Thyroid gland (tissue), 4 donors: ENCODE measurements around the gene ITGBL1. TPM values are rescaled to one million over a fixed set of nuclear protein-coding genes. Genes with fewer than 3 reads are reported as not detected.

Experiments
- DNase-seq, 2 donors: peaks; one replicate each; pipeline ENCODE4 v3.0.0-alpha.2; 2019
- H3K27ac ChIP-seq, 3 donors: fragments of 200-600 bp; sonication (generic); 1 replicate in 2 of 3; 2 replicates in 1 of 3; pipeline ENCODE4 v1.5.1; 2016 to 2019; ENCODE audit warnings: mild to moderate bottlenecking in 1 of 3, moderate library complexity in 1 of 3
- H3K27me3 ChIP-seq: fragments of 200-600 bp; sonication (generic); one replicate; pipeline ENCODE4 v1.5.1; 2019
- H3K36me3 ChIP-seq, 2 donors: fragments of 200-600 bp; sonication (generic); one replicate each; pipeline ENCODE4 v1.5.1; 2016 to 2019
- H3K4me1 ChIP-seq, 2 donors: fragments of 200-600 bp; sonication (generic); one replicate each; pipeline ENCODE4 v1.5.1; 2017 to 2019
- H3K4me3 ChIP-seq, 3 donors: fragments of 200-600 bp; sonication (generic); replicated peaks in 1 of 3; 1 replicate in 2 of 3; 2 replicates in 1 of 3; pipeline ENCODE4 v1.5.1; 2016; ENCODE audit warnings: mild to moderate bottlenecking in 1 of 3
- H3K9me3 ChIP-seq: fragments of 200-600 bp; sonication (generic); one replicate; pipeline ENCODE4 v1.5.1; 2017
- POLR2A ChIP-seq, 2 donors: fragments of 450-650 bp; IDR thresholded peaks; one replicate each; pipeline ENCODE4 v1.6.1; 2017; ENCODE audit warnings: antibody characterized with exemption in 2 of 2, mild to moderate bottlenecking in 2 of 2, moderate library complexity in 1 of 2
- WGBS, 2 donors: methylation state at CpG; one replicate each; pipeline ENCODE4 v1.1.5; 2017; 5-methylcytosine and 5-hydroxymethylcytosine counted together
- intact Hi-C: fragments of 100-400 bp; cut with DNase I; formaldehyde crosslinking; loops from one replicate; pipeline ENCODE4 v1.15.1; 2023
- total RNA-seq, 4 donors: library from RNA; depleted of rRNA; stranded (reverse); fragments of >200 nt; gene quantifications; one replicate each; pipeline ENCODE4 v1.2.3, GENCODE V29; 2016
- TF ChIP-seq, protein P1 (sequence below), 6 experiments: fragments of 200-600 bp in 3 of 6; fragments of 450-650 bp in 3 of 6; sonication (generic) in 3 of 6; IDR thresholded peaks; one replicate each; pipeline ENCODE4 v1.5.1; 2016 to 2019; ENCODE audit warnings: antibody characterized with exemption in 6 of 6, mild to moderate bottlenecking in 2 of 6, inconsistent platforms in 1 of 6, moderate library complexity in 1 of 6

ITGBL1 gene
- total RNA-seq, 4 donors from 2014 or later = 3.4 to 20.6 (median 4.5) TPM

DNA sequence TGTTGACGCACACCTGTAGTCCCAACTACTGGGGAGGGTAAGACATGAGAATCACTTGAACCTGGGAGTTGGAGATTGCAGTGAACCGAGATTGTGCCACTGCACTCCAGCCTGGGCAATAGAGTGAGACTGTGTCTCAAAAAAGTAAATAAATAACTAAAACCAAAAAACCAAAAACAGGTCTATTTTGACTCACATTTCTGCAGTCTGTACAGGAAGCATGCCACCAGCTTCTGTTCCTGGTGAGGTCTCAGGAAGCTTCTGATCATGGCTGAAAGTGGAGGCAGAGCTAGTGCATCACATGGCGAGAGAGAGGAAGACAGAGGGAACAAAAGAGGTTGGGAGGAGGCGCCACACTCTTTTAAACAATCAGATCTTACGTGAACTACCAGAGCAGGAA, 142.5 kb downstream of the ITGBL1 start:
- H3K9me3 ChIP-seq = no peaks in the 10 kb centered on the region
- no peaks in the 10 kb centered on the region for H3K27me3 ChIP-seq
- no peaks in the 10 kb centered on the region for H3K4me1 ChIP-seq
- DNase-seq = no peak
- intact Hi-C loops = no loop called here
- H3K36me3 ChIP-seq = no peaks in the 10 kb centered on the region
- 80% methylated on average over 5 of the region's 5 CpGs for WGBS, 2 donors
- no peak overlapping the region for H3K4me3 ChIP-seq
- no peak overlapping the region for H3K27ac ChIP-seq
- TF ChIP-seq, protein P1, sequence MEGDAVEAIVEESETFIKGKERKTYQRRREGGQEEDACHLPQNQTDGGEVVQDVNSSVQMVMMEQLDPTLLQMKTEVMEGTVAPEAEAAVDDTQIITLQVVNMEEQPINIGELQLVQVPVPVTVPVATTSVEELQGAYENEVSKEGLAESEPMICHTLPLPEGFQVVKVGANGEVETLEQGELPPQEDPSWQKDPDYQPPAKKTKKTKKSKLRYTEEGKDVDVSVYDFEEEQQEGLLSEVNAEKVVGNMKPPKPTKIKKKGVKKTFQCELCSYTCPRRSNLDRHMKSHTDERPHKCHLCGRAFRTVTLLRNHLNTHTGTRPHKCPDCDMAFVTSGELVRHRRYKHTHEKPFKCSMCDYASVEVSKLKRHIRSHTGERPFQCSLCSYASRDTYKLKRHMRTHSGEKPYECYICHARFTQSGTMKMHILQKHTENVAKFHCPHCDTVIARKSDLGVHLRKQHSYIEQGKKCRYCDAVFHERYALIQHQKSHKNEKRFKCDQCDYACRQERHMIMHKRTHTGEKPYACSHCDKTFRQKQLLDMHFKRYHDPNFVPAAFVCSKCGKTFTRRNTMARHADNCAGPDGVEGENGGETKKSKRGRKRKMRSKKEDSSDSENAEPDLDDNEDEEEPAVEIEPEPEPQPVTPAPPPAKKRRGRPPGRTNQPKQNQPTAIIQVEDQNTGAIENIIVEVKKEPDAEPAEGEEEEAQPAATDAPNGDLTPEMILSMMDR (IDR thresholded peaks at IDR 0.05) = no peak
- no peak for TF ChIP-seq POLR2A (IDR thresholded peaks at IDR 0.05)

DNA sequence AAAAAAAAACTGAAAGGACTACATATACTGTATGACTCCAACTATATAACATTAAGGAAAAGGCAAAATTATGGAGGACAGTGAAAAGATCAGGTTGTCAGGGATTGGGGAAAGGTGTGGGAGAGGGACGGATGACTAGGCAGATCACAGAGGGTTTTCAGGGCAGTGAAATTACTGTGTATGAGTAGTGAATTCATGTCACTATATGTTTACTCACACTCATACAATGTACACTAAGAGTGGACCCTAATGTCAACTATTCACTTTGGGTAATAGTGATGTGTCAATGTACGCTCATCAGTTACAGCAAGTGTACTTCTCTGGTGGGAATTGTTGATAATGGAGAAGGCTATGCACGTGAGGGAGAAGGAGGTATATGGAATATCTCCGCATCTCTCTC, 144.3 kb downstream of the ITGBL1 start:
- WGBS, 2 donors = 78 to 85% methylated on average over 4 of the region's 4 CpGs
- H3K27me3 ChIP-seq = no peaks in the 10 kb centered on the region
- H3K9me3 ChIP-seq = no peaks in the 10 kb centered on the region

DNA sequence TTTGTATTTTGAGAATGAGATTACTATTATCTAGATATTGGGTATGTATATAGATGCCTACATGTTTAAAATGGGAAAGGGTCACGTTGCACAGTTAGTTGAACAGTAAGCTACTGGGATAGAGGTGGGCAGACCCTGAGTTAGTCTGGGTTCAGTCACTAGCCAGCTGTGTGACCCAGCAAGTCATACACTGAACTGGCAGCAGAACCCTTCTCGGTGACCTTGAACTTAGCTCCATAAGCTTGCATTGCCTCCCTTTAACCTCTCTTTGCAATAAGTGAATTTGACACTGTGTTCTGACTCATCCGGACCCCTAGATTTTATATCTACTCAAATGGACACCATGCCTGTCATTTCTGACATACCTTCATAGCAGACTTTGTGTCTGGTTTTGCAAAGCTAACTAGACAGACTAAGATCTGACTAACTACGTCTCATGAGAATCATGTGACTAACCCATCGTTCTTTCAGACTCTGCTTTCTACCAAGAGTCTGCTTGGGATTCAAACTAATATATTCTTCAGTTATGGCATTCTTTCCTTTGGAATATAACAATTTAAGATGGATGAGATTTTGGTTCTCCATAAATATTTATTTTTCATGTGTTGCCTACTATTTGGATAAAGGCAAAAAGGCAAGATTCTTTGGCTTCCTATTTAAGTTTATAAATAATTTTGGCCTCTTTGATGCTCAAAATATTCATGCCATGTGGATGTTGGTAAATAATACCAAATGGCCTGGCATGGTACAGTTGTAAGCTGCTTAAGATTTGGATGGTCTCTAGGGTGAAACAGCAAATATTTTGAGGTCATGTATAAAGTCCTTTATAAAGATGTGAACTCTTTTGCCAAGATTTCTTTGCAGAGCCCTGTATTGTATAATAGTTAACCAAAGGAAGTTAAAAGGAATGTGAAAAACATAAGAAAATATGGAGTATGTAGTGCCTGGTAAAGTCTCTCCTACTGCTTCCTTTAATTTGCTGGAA, 159.3 kb downstream of the ITGBL1 start:
- H3K36me3 ChIP-seq = no peaks in the 10 kb centered on the region
- 88 to 90% methylated on average over 5 of the region's 5 CpGs for WGBS, 2 donors
- H3K4me3 ChIP-seq = no peak overlapping the region
- H3K9me3 ChIP-seq = no peaks in the 10 kb centered on the region
- TF ChIP-seq POLR2A (IDR thresholded peaks at IDR 0.05) = no peak
- TF ChIP-seq, protein P1 (IDR thresholded peaks at IDR 0.05) = no peak
- H3K4me1 ChIP-seq = peaks cover 0 to 8% of the 10 kb centered on the region in 2 donors
- no peaks in the 10 kb centered on the region for H3K27me3 ChIP-seq
- no peak overlapping the region for H3K27ac ChIP-seq
- intact Hi-C loops = no loop called here
- no peak for DNase-seq

More for the DNA sequence above, 144.3 kb downstream of the ITGBL1 start:
- DNase-seq = no peak
- intact Hi-C loops = no loop called here
- Histone ChIP-seq H3K36me3 (no peaks in the 10 kb centered on the region), H3K4me1 (no peaks in the 10 kb centered on the region), H3K27ac (no peak overlapping the region), H3K4me3 (no peak overlapping the region)
- no peak for TF ChIP-seq POLR2A (IDR thresholded peaks at IDR 0.05)
- TF ChIP-seq, protein P1 (IDR thresholded peaks at IDR 0.05) = no peak

DNA sequence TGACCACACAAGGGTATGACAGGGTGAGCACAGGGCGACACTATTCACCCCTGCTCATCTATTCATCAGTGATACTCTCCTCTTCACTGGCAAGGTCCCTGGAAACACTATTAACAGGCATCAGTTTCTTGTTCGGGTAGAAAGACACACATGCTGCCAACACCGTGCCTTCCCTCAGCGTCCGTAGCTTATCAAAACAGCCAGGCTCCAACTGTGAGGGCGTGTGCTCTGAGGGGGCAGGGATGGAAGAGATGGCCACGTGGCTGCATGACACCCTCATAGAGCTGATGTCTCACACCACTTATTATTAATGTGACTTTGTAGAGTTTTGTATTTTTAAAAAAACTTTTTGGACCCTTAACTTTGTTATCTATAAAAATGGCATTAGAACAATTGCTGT, 160.3 kb downstream of the ITGBL1 start:
- WGBS, 2 donors = 16 to 50% methylated on average over 7 of the region's 7 CpGs
- H3K27me3 ChIP-seq = no peaks in the 10 kb centered on the region
- H3K27ac ChIP-seq = no peak overlapping the region
- H3K36me3 ChIP-seq = no peaks in the 10 kb centered on the region
- peaks cover 0 to 8% of the 10 kb centered on the region in 2 donors for H3K4me1 ChIP-seq
- peak; percentile 20 to 41 for DNase-seq
- no peaks in the 10 kb centered on the region for H3K9me3 ChIP-seq
- no peak for TF ChIP-seq POLR2A (IDR thresholded peaks at IDR 0.05)
- TF ChIP-seq, protein P1 (IDR thresholded peaks at IDR 0.05) = no peak
- intact Hi-C loops = no loop called here
- no peak overlapping the region for H3K4me3 ChIP-seq

DNA sequence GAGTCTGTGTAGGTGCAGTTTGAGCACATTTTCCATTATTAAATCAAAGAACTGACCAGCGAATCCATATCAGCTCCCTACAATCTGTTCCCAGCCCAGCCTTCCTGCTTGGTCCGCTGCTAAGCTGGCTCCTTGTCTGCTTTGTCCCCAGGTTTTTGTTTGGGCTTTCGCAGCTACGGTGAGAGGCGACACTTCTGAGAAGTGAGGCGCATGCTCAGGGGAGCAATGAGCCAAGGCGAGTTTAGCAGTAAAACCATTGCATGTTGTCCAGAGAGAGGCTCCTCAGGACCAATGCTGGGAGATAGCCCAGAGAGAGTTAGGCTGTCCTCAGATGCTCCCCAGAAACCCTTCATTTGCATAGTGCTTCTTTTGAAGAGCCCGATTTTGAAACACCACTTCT, 162.0 kb downstream of the ITGBL1 start:
- Histone ChIP-seq H3K27me3 (no peaks in the 10 kb centered on the region), H3K27ac (no peak overlapping the region), H3K9me3 (no peaks in the 10 kb centered on the region), H3K4me3 (no peak overlapping the region), H3K36me3 (no peaks in the 10 kb centered on the region), H3K4me1 (peaks cover 0 to 8% of the 10 kb centered on the region in 2 donors)
- DNase-seq = peak; percentile 67 to 74
- WGBS, 2 donors = 28 to 50% methylated on average over 8 of the region's 8 CpGs
- intact Hi-C loops = no loop called here
- no peak for TF ChIP-seq POLR2A (IDR thresholded peaks at IDR 0.05)
- TF ChIP-seq, protein P1 (IDR thresholded peaks at IDR 0.05) = no peak
